ENCODE results near the gene OSTF1. TPM values are rescaled to one million over a fixed set of nuclear protein-coding genes. Genes with fewer than 3 reads are reported as not detected.

The OSTF1 gene
- total and polyA plus RNA-seq, 2 donors (not counting 1 experiment from before 2014, with no cell fraction given) = 48.4 to 49.9 TPM

- Histone ChIP-seq H3K27ac (ENCODE audit: insufficient read depth, low read length) (peak overlapping the region; percentile 53), H3K36me3 (ENCODE audit: control insufficient read depth, insufficient read depth, low read length) (no peaks in the 10 kb centered on the region), H3K27me3 (ENCODE audit: control insufficient read depth, insufficient read depth, low read length) (no peaks in the 10 kb centered on the region), H3K4me1 (ENCODE audit: control insufficient read depth, extremely low read depth, insufficient read depth, low read length) (peaks cover 9% of the 10 kb centered on the region), H3K9ac (ENCODE audit: insufficient read depth, low read length) (no peak overlapping the region), H3K79me2 (ENCODE audit: control insufficient read depth, insufficient read depth, low read length) (peaks cover 18% of the 10 kb centered on the region), H3K4me3 (replicated peaks in 1 of 4; ENCODE audit: control extremely low read depth in 1 of 4, insufficient read depth in 1 of 4, low read depth in 3 of 4, low read length in 4 of 4) (no peak overlapping the region), H3K4me2 (ENCODE audit: extremely low read depth, insufficient read depth, low read length) (peak overlapping the region; percentile 60), H3K9me3 (ENCODE audit: control insufficient read depth, insufficient read depth, low read depth, low read length) (no peaks in the 10 kb centered on the region), H2AFZ (ENCODE audit: low read length) (no peak overlapping the region), H4K20me1 (ENCODE audit: control insufficient read depth, extremely low read depth, insufficient read depth, low read length) (no peaks in the 10 kb centered on the region)
- TF ChIP-seq EZH2 (IDR thresholded peaks at IDR 0.05; ENCODE audit: low read length, missing control alignments) (no peak), CTCF (conservative IDR thresholded peaks at IDR 0.05 in 1 of 2, IDR thresholded peaks at IDR 0.05 in 1 of 2; ENCODE audit: low read depth in 1 of 2, low read length in 2 of 2) (no peak)
- DNase-seq (ENCODE audit: low read depth in 2 of 2) = peak in 1 of 2 donors; percentile 87
Observed at GRCh38 chr9:75106857-75107256, 18.5 kb downstream of the OSTF1 start.

DNA sequence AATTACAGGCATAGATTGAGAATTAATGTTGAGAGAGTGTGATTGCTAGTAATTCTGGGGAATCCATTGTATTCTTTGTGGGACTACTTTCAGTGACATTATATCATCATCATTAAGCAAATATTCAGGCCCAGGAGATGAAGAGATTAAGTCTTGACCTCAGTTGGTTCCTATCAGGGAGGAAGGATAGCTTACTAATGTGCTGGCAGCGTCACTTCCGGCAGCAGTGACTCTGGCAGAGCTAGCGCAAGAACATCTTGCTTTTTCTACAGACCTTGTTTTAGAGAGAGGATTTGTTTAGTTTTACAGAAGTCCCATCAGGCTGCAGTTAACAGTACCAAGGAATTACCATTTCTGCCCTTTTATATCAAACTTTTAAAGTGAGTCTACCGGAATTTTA is 20.3 kb downstream of the OSTF1 start:
- H3K4me1 ChIP-seq (ENCODE audit: control insufficient read depth, extremely low read depth, insufficient read depth, low read length) = peaks cover 9% of the 10 kb centered on the region
- peak overlapping the region; percentile 44 for H3K27ac ChIP-seq (ENCODE audit: insufficient read depth, low read length)
- no peaks in the 10 kb centered on the region for H3K36me3 ChIP-seq (ENCODE audit: control insufficient read depth, insufficient read depth, low read length)
- peak overlapping the region; percentile 13 for H2AFZ ChIP-seq (ENCODE audit: low read length)
- H3K27me3 ChIP-seq (ENCODE audit: control insufficient read depth, insufficient read depth, low read length) = no peaks in the 10 kb centered on the region
- peak overlapping the region; percentile 37 for H3K4me2 ChIP-seq (ENCODE audit: extremely low read depth, insufficient read depth, low read length)
- DNase-seq (ENCODE audit: low read depth in 2 of 2) = peak; percentile 56 to 69
- no peak overlapping the region for H3K4me3 ChIP-seq (replicated peaks in 1 of 4; ENCODE audit: control extremely low read depth in 1 of 4, insufficient read depth in 1 of 4, low read depth in 3 of 4, low read length in 4 of 4)
- H4K20me1 ChIP-seq (ENCODE audit: control insufficient read depth, extremely low read depth, insufficient read depth, low read length) = no peaks in the 10 kb centered on the region
- TF ChIP-seq EZH2 (IDR thresholded peaks at IDR 0.05; ENCODE audit: low read length, missing control alignments) (no peak), CTCF (conservative IDR thresholded peaks at IDR 0.05 in 1 of 2, IDR thresholded peaks at IDR 0.05 in 1 of 2; ENCODE audit: low read depth in 1 of 2, low read length in 2 of 2) (no peak)
- H3K79me2 ChIP-seq (ENCODE audit: control insufficient read depth, insufficient read depth, low read length) = peaks cover 15% of the 10 kb centered on the region
- H3K9me3 ChIP-seq (ENCODE audit: control insufficient read depth, insufficient read depth, low read depth, low read length) = no peaks in the 10 kb centered on the region
- no peak overlapping the region for H3K9ac ChIP-seq (ENCODE audit: insufficient read depth, low read length)

DNA sequence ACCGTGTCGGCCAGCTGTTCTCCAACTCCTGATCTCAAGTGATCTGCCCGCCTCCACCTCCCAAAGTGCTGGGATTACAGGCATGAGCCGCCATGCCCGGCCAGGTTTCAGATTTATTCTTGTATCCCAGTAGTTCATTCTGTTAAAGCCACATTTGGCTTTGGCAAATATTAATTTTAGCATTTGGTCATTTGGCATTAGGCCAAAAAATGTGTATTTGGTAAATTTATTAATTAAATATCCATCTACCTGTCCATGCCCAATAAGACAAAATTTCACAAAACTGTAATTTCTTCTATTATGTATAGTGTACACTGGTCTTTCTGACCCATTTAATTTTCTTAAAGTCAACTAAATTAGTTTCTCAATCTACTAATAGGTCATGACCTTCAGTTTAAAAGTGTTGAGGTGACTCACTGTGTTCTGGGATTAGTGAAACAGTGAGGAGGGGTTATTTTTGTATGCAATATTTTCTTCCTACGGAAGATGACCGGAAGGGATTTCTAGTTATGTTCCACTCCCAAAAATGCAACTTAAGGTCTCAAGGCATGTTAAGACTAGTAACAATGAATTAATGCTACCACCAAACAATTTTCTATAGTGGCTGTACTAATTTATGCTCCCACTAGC is 21.0 kb downstream of the OSTF1 start:
- peak in 1 of 2 donors; percentile 30 for DNase-seq (ENCODE audit: low read depth in 2 of 2)
- Histone ChIP-seq H3K4me3 (replicated peaks in 1 of 4; ENCODE audit: control extremely low read depth in 1 of 4, insufficient read depth in 1 of 4, low read depth in 3 of 4, low read length in 4 of 4) (no peak overlapping the region), H3K27ac (ENCODE audit: insufficient read depth, low read length) (peak overlapping the region; percentile 44), H4K20me1 (ENCODE audit: control insufficient read depth, extremely low read depth, insufficient read depth, low read length) (no peaks in the 10 kb centered on the region), H3K36me3 (ENCODE audit: control insufficient read depth, insufficient read depth, low read length) (no peaks in the 10 kb centered on the region), H3K9me3 (ENCODE audit: control insufficient read depth, insufficient read depth, low read depth, low read length) (no peaks in the 10 kb centered on the region), H3K4me1 (ENCODE audit: control insufficient read depth, extremely low read depth, insufficient read depth, low read length) (peaks cover 9% of the 10 kb centered on the region), H3K4me2 (ENCODE audit: extremely low read depth, insufficient read depth, low read length) (no peak overlapping the region), H3K79me2 (ENCODE audit: control insufficient read depth, insufficient read depth, low read length) (peaks cover 15% of the 10 kb centered on the region), H3K9ac (ENCODE audit: insufficient read depth, low read length) (no peak overlapping the region), H3K27me3 (ENCODE audit: control insufficient read depth, insufficient read depth, low read length) (no peaks in the 10 kb centered on the region), H2AFZ (ENCODE audit: low read length) (no peak overlapping the region)
- TF ChIP-seq EZH2 (IDR thresholded peaks at IDR 0.05; ENCODE audit: low read length, missing control alignments) (no peak), CTCF (conservative IDR thresholded peaks at IDR 0.05 in 1 of 2, IDR thresholded peaks at IDR 0.05 in 1 of 2; ENCODE audit: low read depth in 1 of 2, low read length in 2 of 2) (no peak)
